Measurements from ENCODE around the gene TMED5. TPM values are rescaled to one million over a fixed set of nuclear protein-coding genes. Genes with fewer than 3 reads are reported as not detected.

Gene TMED5
- total RNA-seq, 1 donor from 2014 or later, result 34.3 TPM

- H3K36me3 ChIP-seq, result peaks cover 12% of the 10 kb centered on the region
- H4K20me1 ChIP-seq (ENCODE audit: low read depth), result peaks cover 89% of the 10 kb centered on the region
- H3K27ac Mint-ChIP-seq, result no peak overlapping the region
Observed at GRCh38 chr1:93107395-93107794, 72.8 kb downstream of the TMED5 start.

DNA sequence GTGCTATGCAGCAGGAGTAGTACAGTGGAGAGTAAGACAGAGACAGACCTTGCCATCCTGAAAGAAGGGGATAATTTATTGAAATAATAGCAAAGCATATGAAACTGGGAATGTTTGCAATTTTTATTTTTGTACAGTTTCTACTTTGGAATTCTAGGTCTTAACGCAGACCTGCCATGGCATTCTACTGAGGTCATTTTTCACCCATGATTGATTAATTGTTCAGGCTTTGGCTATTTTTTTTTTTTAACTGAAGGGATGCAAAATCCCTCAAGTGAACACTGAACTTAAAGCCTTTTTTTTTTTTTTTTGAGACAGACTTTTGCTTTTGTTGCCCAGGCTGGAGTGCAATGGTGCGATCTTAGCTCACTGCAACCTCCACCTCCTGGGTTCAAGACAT is 74.0 kb downstream of the TMED5 start:
- H3K4me1 ChIP-seq, result no peaks in the 10 kb centered on the region
- DNase-seq (ENCODE audit: low spot score), result no peak
- peaks cover 2% of the 10 kb centered on the region for H3F3A ChIP-seq (ENCODE audit: low read depth)
- TF ChIP-seq EZH2phosphoT487 (IDR thresholded peaks at IDR 0.05) (no peak), EZH2 (IDR thresholded peaks at IDR 0.05) (no peak), CTCF (IDR thresholded peaks at IDR 0.05) (no peak)
- Mint-ChIP-seq H3K4me1 (no peaks in the 10 kb centered on the region), H3K4me3 (no peak overlapping the region), H3K27ac (no peak overlapping the region), H3K27me3 (ENCODE audit: insufficient read depth, low read depth) (no peaks in the 10 kb centered on the region), H3K9me3 (peaks cover 46% of the 10 kb centered on the region), H3K36me3 (peaks cover 60% of the 10 kb centered on the region)
- H4K20me1 ChIP-seq (ENCODE audit: low read depth), result peaks cover 89% of the 10 kb centered on the region
- no peak overlapping the region for H3K4me3 ChIP-seq
- no peaks in the 10 kb centered on the region for H3K27me3 ChIP-seq
- H3K4me2 ChIP-seq, result no peak overlapping the region
- H3K9me3 ChIP-seq (ENCODE audit: low read depth), result no peaks in the 10 kb centered on the region
- no peak overlapping the region for H2AFZ ChIP-seq (replicated peaks)
- H3K79me2 ChIP-seq (ENCODE audit: low read depth), result peaks cover 100% of the 10 kb centered on the region
- H3K9ac ChIP-seq, result no peak overlapping the region
- no peak overlapping the region for H3K27ac ChIP-seq
- peaks cover 12% of the 10 kb centered on the region for H3K36me3 ChIP-seq

More at GRCh38 chr1:93107395-93107794, 72.8 kb downstream of the TMED5 start:
- H3K9ac ChIP-seq, result no peak overlapping the region
- no peak overlapping the region for H2AFZ ChIP-seq (replicated peaks)
- peaks cover 55% of the 10 kb centered on the region for H3K36me3 Mint-ChIP-seq
- H3K9me3 Mint-ChIP-seq, result peaks cover 46% of the 10 kb centered on the region
- no peak overlapping the region for H3K4me3 ChIP-seq
- H3K27ac ChIP-seq, result no peak overlapping the region
- no peaks in the 10 kb centered on the region for H3K4me1 Mint-ChIP-seq
- H3K4me2 ChIP-seq, result no peak overlapping the region
- TF ChIP-seq EZH2 (IDR thresholded peaks at IDR 0.05), result no peak
- no peak for TF ChIP-seq CTCF (IDR thresholded peaks at IDR 0.05)
- TF ChIP-seq EZH2phosphoT487 (IDR thresholded peaks at IDR 0.05), result no peak
- H3K27me3 Mint-ChIP-seq (ENCODE audit: insufficient read depth, low read depth), result no peaks in the 10 kb centered on the region
- no peak for DNase-seq (ENCODE audit: low spot score)
- H3K27me3 ChIP-seq, result no peaks in the 10 kb centered on the region
- H3K9me3 ChIP-seq (ENCODE audit: low read depth), result no peaks in the 10 kb centered on the region
- H3K79me2 ChIP-seq (ENCODE audit: low read depth), result peaks cover 100% of the 10 kb centered on the region
- peaks cover 2% of the 10 kb centered on the region for H3F3A ChIP-seq (ENCODE audit: low read depth)
- no peaks in the 10 kb centered on the region for H3K4me1 ChIP-seq
- H3K4me3 Mint-ChIP-seq, result no peak overlapping the region

DNA sequence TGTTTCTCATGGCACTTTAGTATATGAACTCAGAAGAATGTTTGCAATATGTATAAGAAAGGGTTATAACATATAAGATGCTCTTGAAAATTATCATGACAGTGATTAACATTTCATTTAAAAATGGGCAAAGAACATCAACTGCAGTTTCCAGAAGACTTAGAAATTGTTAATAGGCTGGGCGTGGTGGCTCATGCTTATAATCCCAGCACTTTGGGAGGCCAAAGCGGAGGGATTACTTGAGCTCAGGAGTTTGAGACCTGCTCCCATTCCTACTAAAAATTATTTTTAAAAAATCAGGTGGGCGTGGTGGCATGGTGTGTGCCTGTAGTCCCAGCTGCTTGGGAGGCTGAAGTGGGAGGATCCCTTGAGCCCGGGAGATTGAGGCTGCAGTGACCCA is 78.1 kb downstream of the TMED5 start:
- H3K4me2 ChIP-seq, result no peak overlapping the region
- H3K4me3 Mint-ChIP-seq, result no peak overlapping the region
- H3K36me3 ChIP-seq, result no peaks in the 10 kb centered on the region
- H3K4me1 Mint-ChIP-seq, result peaks cover 19% of the 10 kb centered on the region
- H3K27ac ChIP-seq, result no peak overlapping the region
- H3K79me2 ChIP-seq (ENCODE audit: low read depth), result peaks cover 100% of the 10 kb centered on the region
- H3K27me3 Mint-ChIP-seq (ENCODE audit: insufficient read depth, low read depth), result no peaks in the 10 kb centered on the region
- no peak overlapping the region for H3K27ac Mint-ChIP-seq
- no peaks in the 10 kb centered on the region for H3K27me3 ChIP-seq
- H3K9ac ChIP-seq, result no peak overlapping the region
- H2AFZ ChIP-seq (replicated peaks), result no peak overlapping the region
- no peak for DNase-seq (ENCODE audit: low spot score)
- peaks cover 39% of the 10 kb centered on the region for H3K36me3 Mint-ChIP-seq
- H4K20me1 ChIP-seq (ENCODE audit: low read depth), result peaks cover 89% of the 10 kb centered on the region
- peaks cover 16% of the 10 kb centered on the region for H3K4me1 ChIP-seq
- TF ChIP-seq EZH2phosphoT487 (IDR thresholded peaks at IDR 0.05) (no peak), CTCF (IDR thresholded peaks at IDR 0.05) (no peak), EZH2 (IDR thresholded peaks at IDR 0.05) (no peak)
- no peak overlapping the region for H3K4me3 ChIP-seq
- peaks cover 24% of the 10 kb centered on the region for H3F3A ChIP-seq (ENCODE audit: low read depth)
- peaks cover 25% of the 10 kb centered on the region for H3K9me3 Mint-ChIP-seq
- no peaks in the 10 kb centered on the region for H3K9me3 ChIP-seq (ENCODE audit: low read depth)

Small RNA genes within 50 kb of the gene (small RNA-seq; reads per million reads assigned to genes)
- not detected for gene AC126124.1

Other genes starting within 250 kb of the TMED5 start
- gene DIPK1A, start 219.0 kb downstream of the TMED5 start, total RNA-seq (ENCODE audit: low replicate concordance), result 3.6 and 3.8 TPM in 2 replicates
- gene MTF2, start 101.1 kb downstream of the TMED5 start, total RNA-seq (ENCODE audit: low replicate concordance), result 118 and 149 TPM in 2 replicates
- gene CCDC18, start 311 bp upstream of the TMED5 start, total RNA-seq (ENCODE audit: low replicate concordance), result 35.2 and 54.4 TPM in 2 replicates
- gene DR1, start 165.5 kb upstream of the TMED5 start, total RNA-seq (ENCODE audit: low replicate concordance), result 55.3 and 78.3 TPM in 2 replicates

Data from neural progenitor cell (in vitro differentiated cells).